Peyer's patch (tissue), 4 donors: ENCODE results near the gene CLDN7. TPM values are rescaled to one million over a fixed set of nuclear protein-coding genes. Genes with fewer than 3 reads are reported as not detected.

Experiments
- DNase-seq, 3 donors: peaks; one replicate each; pipeline ENCODE4 v3.0.0-alpha.2; 2017 to 2019
- H3K27ac ChIP-seq, 4 donors: fragments of 200-600 bp; sonication (generic); one replicate each; pipeline ENCODE4 v1.5.1; 2016 to 2019
- H3K27me3 ChIP-seq, 2 donors: fragments of 200-600 bp; sonication (generic); one replicate each; pipeline ENCODE4 v1.5.1; 2019
- H3K36me3 ChIP-seq, 3 donors: fragments of 200-600 bp; sonication (generic); one replicate each; pipeline ENCODE4 v1.5.1; 2016 to 2019
- H3K4me1 ChIP-seq, 4 donors: fragments of 200-600 bp; sonication (generic); one replicate each; pipeline ENCODE4 v1.5.1; 2016 to 2019
- H3K4me3 ChIP-seq, 4 donors: fragments of 200-600 bp; sonication (generic); 1 replicate in 3 of 4; 2 replicates in 1 of 4; pipeline ENCODE4 v1.5.1; 2016 to 2019; ENCODE audit warnings: mild to moderate bottlenecking in 1 of 4
- H3K9me3 ChIP-seq, 4 donors: fragments of 200-600 bp; sonication (generic); one replicate each; pipeline ENCODE4 v1.5.1; 2016 to 2019; ENCODE audit warnings: mild to moderate bottlenecking in 1 of 4
- CTCF ChIP-seq, 6 experiments: fragments of 450-650 bp in 4 of 6; fragments of 200-600 bp in 2 of 6; sonication (generic) in 1 of 6; IDR thresholded peaks; one replicate each; pipeline ENCODE4 v1.5.1; 2017 to 2019; ENCODE audit warnings: antibody characterized with exemption in 6 of 6, mild to moderate bottlenecking in 3 of 6, moderate library complexity in 1 of 6
- POLR2A ChIP-seq, 2 donors: fragments of 450-650 bp; IDR thresholded peaks; one replicate each; pipeline ENCODE4 v1.5.1; 2017; ENCODE audit warnings: antibody characterized with exemption in 2 of 2, mild to moderate bottlenecking in 2 of 2, moderate library complexity in 2 of 2
- total RNA-seq, 4 donors: library from RNA; depleted of rRNA; stranded (reverse); fragments of >200 nt; gene quantifications; one replicate each; pipeline ENCODE4 v1.1.0, GENCODE V29; 2016

CLDN7 gene
- total RNA-seq, 4 donors from 2014 or later: 80.0 to 1,052 (median 864) TPM

GRCh38 chr17:7243453-7243729, 18.9 kb downstream of the CLDN7 start:
- Histone ChIP-seq H3K4me1 (peaks cover 0 to 25% (median 13%) of the 10 kb centered on the region in 4 donors), H3K27me3 (no peaks in the 10 kb centered on the region), H3K36me3 (peaks cover 0 to 48% (median 0%) of the 10 kb centered on the region in 3 donors), H3K4me3 (peak overlapping the region; percentile 81 to 95 (median 88)), H3K27ac (peak overlapping the region; percentile 98 to 99 (median 98)), H3K9me3 (no peaks in the 10 kb centered on the region)
- DNase-seq: no peak
- no peak for TF ChIP-seq CTCF (IDR thresholded peaks at IDR 0.05)
- TF ChIP-seq POLR2A (IDR thresholded peaks at IDR 0.05): no peak

GRCh38 chr17:7242717-7243452, 19.4 kb downstream of the CLDN7 start:
- Histone ChIP-seq H3K27ac (peak overlapping the region; percentile 98 to 99 (median 98)), H3K9me3 (no peaks in the 10 kb centered on the region), H3K36me3 (peaks cover 0 to 48% (median 0%) of the 10 kb centered on the region in 3 donors), H3K4me1 (peaks cover 0 to 25% (median 13%) of the 10 kb centered on the region in 4 donors), H3K27me3 (no peaks in the 10 kb centered on the region), H3K4me3 (peak overlapping the region; percentile 81 to 95 (median 88))
- TF ChIP-seq CTCF (IDR thresholded peaks at IDR 0.05) (peak in 3 of 6 experiments; percentile 5 to 25 (median 5)), POLR2A (IDR thresholded peaks at IDR 0.05) (peak; percentile 47 to 59)
- peak; percentile 97 to 99 (median 97) for DNase-seq

- H3K9me3 ChIP-seq: no peaks in the 10 kb centered on the region
- H3K4me3 ChIP-seq: peak within 1 kb of the TSS; percentile 81 to 95 (median 88)
- DNase-seq: peak; percentile 95 to 97 (median 96)
- H3K4me1 ChIP-seq: peaks cover 0 to 32% (median 13%) of the 10 kb centered on the region in 4 donors
- H3K27me3 ChIP-seq: no peaks in the 10 kb centered on the region
- peaks cover 0 to 47% (median 0%) of the 10 kb centered on the region in 3 donors for H3K36me3 ChIP-seq
- H3K27ac ChIP-seq: peak within 1 kb of the TSS; percentile 98 to 99 (median 98)
- TF ChIP-seq POLR2A (IDR thresholded peaks at IDR 0.05) (peak; percentile 47 to 59), CTCF (IDR thresholded peaks at IDR 0.05) (no peak)
Measured at GRCh38 chr17:7241783-7242716, 20.2 kb downstream of the CLDN7 start, which contains the start of gene GABARAP. Gene GABARAP, minus strand, starts transcription at chr17:7242449. Its CDS starts 119 bp downstream, at chr17:7242330.

- Histone ChIP-seq H3K27me3 (no peaks in the 10 kb centered on the region), H3K4me3 (peak overlapping the region; percentile 81 to 95 (median 88)), H3K36me3 (peaks cover 0 to 47% (median 0%) of the 10 kb centered on the region in 3 donors)
Measured at GRCh38 chr17:7241090-7241733, 21.1 kb downstream of the CLDN7 start.

GRCh38 chr17:7240375-7240774, 21.9 kb downstream of the CLDN7 start:
- H3K4me3 ChIP-seq: peak overlapping the region in 2 of 4 donors; percentile 84 to 91
- H3K27me3 ChIP-seq: no peaks in the 10 kb centered on the region
- peak overlapping the region in 3 of 4 donors; percentile 98 to 99 (median 99) for H3K27ac ChIP-seq
- no peaks in the 10 kb centered on the region for H3K9me3 ChIP-seq
- peaks cover 0 to 47% (median 0%) of the 10 kb centered on the region in 3 donors for H3K36me3 ChIP-seq
- TF ChIP-seq POLR2A (IDR thresholded peaks at IDR 0.05) (no peak), CTCF (IDR thresholded peaks at IDR 0.05) (no peak)
- DNase-seq: no peak
- H3K4me1 ChIP-seq: peaks cover 0 to 40% (median 13%) of the 10 kb centered on the region in 4 donors

More at GRCh38 chr17:7241090-7241733, 21.1 kb downstream of the CLDN7 start:
- peak overlapping the region; percentile 98 to 99 (median 98) for H3K27ac ChIP-seq
- TF ChIP-seq POLR2A (IDR thresholded peaks at IDR 0.05): no peak
- H3K9me3 ChIP-seq: no peaks in the 10 kb centered on the region
- peaks cover 0 to 36% (median 13%) of the 10 kb centered on the region in 4 donors for H3K4me1 ChIP-seq
- no peak for DNase-seq
